Measurements from ENCODE around the gene KRT72. TPM values are rescaled to one million over a fixed set of nuclear protein-coding genes. Genes with fewer than 3 reads are reported as not detected.

KRT72 gene
- total RNA-seq, 1 donor from 2014 or later = not detected

- H3K9me3 ChIP-seq = no peaks in the 10 kb centered on the region
- H3K36me3 ChIP-seq = no peaks in the 10 kb centered on the region
- peak; percentile 43 to 65 for DNase-seq (ENCODE audit: extremely low spot score in 2 of 2)
- no peak overlapping the region for H3K27ac ChIP-seq
- TF ChIP-seq POLR2A (IDR thresholded peaks at IDR 0.05) = no peak
- no peak for TF ChIP-seq POLR2AphosphoS5 (IDR thresholded peaks at IDR 0.05; ENCODE audit: insufficient read depth in 1 of 2, low read depth in 1 of 2)
- no peak for TF ChIP-seq CTCF (IDR thresholded peaks at IDR 0.05)
- intact Hi-C loops (cut with DNase I) = no loop called here
- no peak overlapping the region for H3K4me3 ChIP-seq
- H3K4me1 ChIP-seq = no peaks in the 10 kb centered on the region
- H3K27me3 ChIP-seq = no peaks in the 10 kb centered on the region
These were observed 5.4 kb upstream of the KRT72 start for GRCh38 chr12:52606581-52607218.

- Histone ChIP-seq H3K36me3 (no peaks in the 10 kb centered on the region), H3K4me1 (no peaks in the 10 kb centered on the region), H3K27me3 (no peaks in the 10 kb centered on the region), H3K4me3 (no peak overlapping the region), H3K27ac (no peak overlapping the region), H3K9me3 (no peaks in the 10 kb centered on the region)
- no peak for DNase-seq (ENCODE audit: extremely low spot score in 2 of 2)
- intact Hi-C loops (cut with DNase I) = no loop called here
- no peak for TF ChIP-seq POLR2AphosphoS5 (IDR thresholded peaks at IDR 0.05; ENCODE audit: insufficient read depth in 1 of 2, low read depth in 1 of 2)
- TF ChIP-seq CTCF (IDR thresholded peaks at IDR 0.05) = no peak
- no peak for TF ChIP-seq POLR2A (IDR thresholded peaks at IDR 0.05)
These were observed 4.8 kb upstream of the KRT72 start for GRCh38 chr12:52606096-52606495.

GRCh38 chr12:52605542-52605941 lies 4.3 kb upstream of the KRT72 start:
- intact Hi-C loops (cut with DNase I) = no loop called here
- no peaks in the 10 kb centered on the region for H3K27me3 ChIP-seq

GRCh38 chr12:52604859-52605258 lies 3.6 kb upstream of the KRT72 start:
- Histone ChIP-seq H3K27ac (no peak overlapping the region), H3K4me1 (no peaks in the 10 kb centered on the region), H3K36me3 (no peaks in the 10 kb centered on the region), H3K27me3 (no peaks in the 10 kb centered on the region), H3K4me3 (no peak overlapping the region), H3K9me3 (no peaks in the 10 kb centered on the region)
- TF ChIP-seq POLR2A (IDR thresholded peaks at IDR 0.05) = no peak
- no peak for TF ChIP-seq POLR2AphosphoS5 (IDR thresholded peaks at IDR 0.05; ENCODE audit: insufficient read depth in 1 of 2, low read depth in 1 of 2)
- TF ChIP-seq CTCF (IDR thresholded peaks at IDR 0.05) = no peak
- peak; percentile 46 to 76 for DNase-seq (ENCODE audit: extremely low spot score in 2 of 2)
- intact Hi-C loops (cut with DNase I) = no loop called here

More at GRCh38 chr12:52605542-52605941, 4.3 kb upstream of the KRT72 start:
- Histone ChIP-seq H3K4me1 (no peaks in the 10 kb centered on the region), H3K27ac (no peak overlapping the region), H3K4me3 (no peak overlapping the region), H3K36me3 (no peaks in the 10 kb centered on the region), H3K9me3 (no peaks in the 10 kb centered on the region)
- peak; percentile 22 to 34 for DNase-seq (ENCODE audit: extremely low spot score in 2 of 2)
- TF ChIP-seq CTCF (IDR thresholded peaks at IDR 0.05) (no peak), POLR2A (IDR thresholded peaks at IDR 0.05) (no peak), POLR2AphosphoS5 (IDR thresholded peaks at IDR 0.05; ENCODE audit: insufficient read depth in 1 of 2, low read depth in 1 of 2) (no peak)

- TF ChIP-seq POLR2A (IDR thresholded peaks at IDR 0.05) (no peak), POLR2AphosphoS5 (IDR thresholded peaks at IDR 0.05; ENCODE audit: insufficient read depth in 1 of 2, low read depth in 1 of 2) (no peak), CTCF (IDR thresholded peaks at IDR 0.05) (no peak)
- Histone ChIP-seq H3K4me3 (no peak overlapping the region), H3K9me3 (no peaks in the 10 kb centered on the region), H3K4me1 (no peaks in the 10 kb centered on the region), H3K36me3 (no peaks in the 10 kb centered on the region), H3K27me3 (no peaks in the 10 kb centered on the region), H3K27ac (no peak overlapping the region)
- intact Hi-C loops (cut with DNase I) = no loop called here
- peak in 1 of 2 donors; percentile 52 for DNase-seq (ENCODE audit: extremely low spot score in 2 of 2)
These were observed 2.1 kb upstream of the KRT72 start for GRCh38 chr12:52603314-52603713.

Data from vagina (tissue), 2 donors.